HEK293T (cell line): Measurements from ENCODE around the gene DUS1L.
A peak's percentile ranks its signal among the peaks of the same experiment; 100 is the strongest.

Source experiments
- CTCF ChIA-PET: fragments of 350-600 bp; formaldehyde crosslinking; extraction: SDS; loops from one replicate; lab custom pipeline; 2021; ENCODE audit warnings: antibody characterized with exemption, inconsistent platforms; lab: Yijun Ruan, JAX
- POLR2A ChIA-PET: fragments of 350-600 bp; formaldehyde crosslinking; extraction: SDS; loops from one replicate; lab custom pipeline; 2020; ENCODE audit warnings: antibody characterized with exemption, inconsistent platforms; lab: Yijun Ruan, JAX
- DNase-seq: peaks from one replicate; pipeline ENCODE4 v3.0.0; 2012; ENCODE audit warnings: mixed read lengths; ENCODE audit errors: extremely low spot score
- ARNT ChIP-seq: fragments of 450-650 bp; IDR thresholded peaks from 2 replicates; pipeline ENCODE4 v1.6.1; 2017; ENCODE audit warnings: mild to moderate bottlenecking
- BHLHE40 ChIP-seq: fragments of 450-650 bp; IDR thresholded peaks from 2 replicates; pipeline ENCODE4 v1.6.1; 2016; ENCODE audit warnings: mild to moderate bottlenecking, moderate library complexity, borderline replicate concordance
- CTBP1 ChIP-seq: fragments of 450-650 bp; IDR thresholded peaks from 2 replicates; pipeline ENCODE4 v1.6.1; 2016; ENCODE audit warnings: borderline replicate concordance
- FOXA1 ChIP-seq: fragments of 450-650 bp; IDR thresholded peaks from 2 replicates; pipeline ENCODE4 v1.6.1; 2016; ENCODE audit warnings: mild to moderate bottlenecking
- FOXK2 ChIP-seq: fragments of 450-650 bp; IDR thresholded peaks from 2 replicates; pipeline ENCODE4 v1.6.1; 2016; ENCODE audit warnings: mild to moderate bottlenecking
- FOXM1 ChIP-seq: fragments of 450-650 bp; IDR thresholded peaks from 2 replicates; pipeline ENCODE4 v1.6.1; 2017; ENCODE audit warnings: mild to moderate bottlenecking, borderline replicate concordance
- HDGF ChIP-seq: fragments of 450-650 bp; IDR thresholded peaks from 2 replicates; pipeline ENCODE4 v1.6.1; 2017; ENCODE audit warnings: antibody characterized with exemption, borderline replicate concordance
- L3MBTL2 ChIP-seq: fragments of 450-650 bp; conservative IDR thresholded peaks from 2 replicates; pipeline ENCODE4 v1.6.1; 2016; ENCODE audit warnings: mild to moderate bottlenecking
- LEF1 ChIP-seq: fragments of 450-650 bp; IDR thresholded peaks from 2 replicates; pipeline ENCODE4 v1.6.1; 2017; ENCODE audit warnings: mild to moderate bottlenecking, borderline replicate concordance
- NFRKB ChIP-seq: fragments of 450-650 bp; IDR thresholded peaks from 2 replicates; pipeline ENCODE4 v1.6.1; 2016; ENCODE audit warnings: mild to moderate bottlenecking, moderate library complexity
- SP1 ChIP-seq: fragments of 450-650 bp; IDR thresholded peaks from 2 replicates; pipeline ENCODE4 v1.6.1; 2017
- SUZ12 ChIP-seq: fragments of 450-650 bp; IDR thresholded peaks from 2 replicates; pipeline ENCODE4 v1.6.1; 2016; ENCODE audit warnings: mild to moderate bottlenecking
- TARDBP ChIP-seq: fragments of 450-650 bp; IDR thresholded peaks from 2 replicates; pipeline ENCODE4 v1.6.1; 2016
- ZNF384 ChIP-seq: fragments of 450-650 bp; IDR thresholded peaks from 2 replicates; pipeline ENCODE4 v1.6.1; 2016
- TF ChIP-seq, protein P1 (sequence below): fragments of 450-650 bp; IDR thresholded peaks from 2 replicates; pipeline ENCODE4 v1.6.1; 2016

Gene DUS1L

GRCh38 chr17:82022981-82023446 lies 42.6 kb downstream of the DUS1L start, which contains the start of gene LRRC45:
Gene LRRC45, plus strand, starts transcription at chr17:82023305. Its CDS starts 339 bp downstream, at chr17:82023644.
- ChIA-PET CTCF (interaction anchor here (0.6 to 4.4 kb wide), 6 partner anchors 15 to 153 kb away, joined by 3 to 34 read pairs (median 4); partner anchors contain the start of genes DCXR and NOTUM), POLR2A (interaction anchor here (0.5 to 3.7 kb wide), 25 partner anchors 8 to 340 kb away, joined by 3 to 22 read pairs (median 4); partner anchors contain the start of genes ARL16, ASPSCR1, DCXR and GPS1)
- TF ChIP-seq LEF1 = no peak
- TF ChIP-seq ZNF384 = no peak
- peak; percentile 88; the same call in 1 of the 2 replicates for TF ChIP-seq HDGF
- TF ChIP-seq CTBP1 = peak; percentile 87
- DNase-seq = peak; percentile 97

DNA sequence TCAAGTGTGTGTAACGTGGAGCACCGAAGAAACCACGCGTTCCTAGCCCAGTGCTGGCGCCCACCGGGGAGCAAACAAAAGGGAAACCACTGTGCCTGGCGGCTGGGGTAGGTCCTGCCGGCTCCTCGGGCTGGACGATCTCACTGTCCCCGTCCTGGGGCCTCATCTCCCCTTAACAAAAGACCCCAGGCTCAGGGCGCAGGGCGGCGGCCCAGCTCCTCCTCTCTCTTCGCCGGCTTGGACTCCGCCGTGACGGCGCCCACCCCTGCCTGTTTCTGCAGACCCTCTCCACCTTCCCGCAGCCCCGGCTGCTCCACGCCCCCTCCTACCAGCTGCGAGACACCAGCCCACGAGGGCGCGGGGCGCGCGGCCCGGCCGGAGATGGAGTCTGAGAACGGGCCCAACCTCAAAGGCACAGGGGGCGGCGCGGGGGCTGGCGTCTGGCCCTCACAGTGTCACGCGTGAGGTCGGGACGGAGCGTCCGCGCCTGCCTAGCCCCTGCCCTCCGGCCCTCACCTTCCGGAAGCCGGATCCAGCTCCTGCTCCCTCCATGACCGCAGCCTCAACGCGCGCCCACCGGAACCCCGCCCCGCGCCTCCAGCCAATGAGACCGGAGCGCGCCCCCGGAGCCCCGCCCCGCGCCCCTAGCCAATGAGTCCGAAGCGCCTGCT lies 43.2 kb downstream of the DUS1L start, which contains the start of gene CENPX:
Gene CENPX (minus strand): TSS at position 569 of the 671 bp plus-strand sequence. CDS start 17 bp downstream, at position 552.
- DNase-seq = no peak
- CTCF ChIA-PET = interaction anchor here (0.6 to 4.4 kb wide), 7 partner anchors 15 to 179 kb away, joined by 3 to 34 read pairs (median 4); partner anchors contain the start of genes DCXR and NOTUM

DNA sequence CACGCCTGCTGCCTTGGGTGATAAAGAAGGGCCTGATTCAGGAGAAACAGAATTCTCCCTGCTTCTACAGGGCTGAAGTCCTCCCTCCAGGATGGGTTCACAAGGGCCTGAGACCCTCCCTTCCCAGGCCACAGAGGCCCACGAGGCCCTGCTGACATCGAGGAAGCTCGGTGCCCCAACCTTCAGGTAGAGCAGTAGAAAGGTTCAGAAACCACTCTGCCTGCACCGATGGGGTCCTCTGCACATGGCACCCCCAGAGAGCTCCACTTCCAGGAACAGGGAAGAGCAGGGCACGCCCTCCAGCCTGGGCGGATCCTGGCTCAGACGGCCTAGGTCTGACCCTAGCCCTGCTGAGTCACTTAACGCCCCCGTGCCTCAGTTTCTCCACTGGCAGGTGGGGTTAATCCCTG lies 43.7 kb downstream of the DUS1L start:
- ChIA-PET CTCF (interaction anchor here (0.6 to 4.4 kb wide), 7 partner anchors 8 to 179 kb away, joined by 3 to 34 read pairs (median 5); partner anchors contain the start of genes DCXR and NOTUM), POLR2A (interaction anchor here (0.9 to 3.7 kb wide), 10 partner anchors 9 to 152 kb away, joined by 3 to 22 read pairs (median 6); partner anchors contain the start of genes ASPSCR1, DCXR and PYCR1)
- DNase-seq = no peak
- no peak for TF ChIP-seq NFRKB
- no peak for TF ChIP-seq L3MBTL2
- no peak for TF ChIP-seq FOXK2
- TF ChIP-seq BHLHE40 = no peak
- no peak for TF ChIP-seq LEF1
- TF ChIP-seq, protein P1, sequence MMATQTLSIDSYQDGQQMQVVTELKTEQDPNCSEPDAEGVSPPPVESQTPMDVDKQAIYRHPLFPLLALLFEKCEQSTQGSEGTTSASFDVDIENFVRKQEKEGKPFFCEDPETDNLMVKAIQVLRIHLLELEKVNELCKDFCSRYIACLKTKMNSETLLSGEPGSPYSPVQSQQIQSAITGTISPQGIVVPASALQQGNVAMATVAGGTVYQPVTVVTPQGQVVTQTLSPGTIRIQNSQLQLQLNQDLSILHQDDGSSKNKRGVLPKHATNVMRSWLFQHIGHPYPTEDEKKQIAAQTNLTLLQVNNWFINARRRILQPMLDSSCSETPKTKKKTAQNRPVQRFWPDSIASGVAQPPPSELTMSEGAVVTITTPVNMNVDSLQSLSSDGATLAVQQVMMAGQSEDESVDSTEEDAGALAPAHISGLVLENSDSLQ = no peak
- no peak for TF ChIP-seq ARNT

More for the DNA sequence above, 43.2 kb downstream of the DUS1L start, which contains the start of gene CENPX:
- POLR2A ChIA-PET = interaction anchor here (0.5 to 3.7 kb wide), 27 partner anchors 8 to 339 kb away, joined by 3 to 22 read pairs (median 4); partner anchors contain the start of genes ARL16, ASPSCR1, DCXR and GPS1
- TF ChIP-seq, protein P1 = no peak
- no peak for TF ChIP-seq SUZ12
- no peak for TF ChIP-seq HDGF
- TF ChIP-seq TARDBP = no peak
- no peak for TF ChIP-seq ZNF384
- no peak for TF ChIP-seq ARNT

GRCh38 chr17:82021107-82021899 lies 44.3 kb downstream of the DUS1L start:
- POLR2A ChIA-PET = interaction anchor here (0.9 to 3.7 kb wide), 5 partner anchors 9 to 62 kb away, joined by 3 to 22 read pairs (median 6); partner anchors contain the start of gene DCXR
- CTCF ChIA-PET = interaction anchor here (1.0 to 4.4 kb wide), 7 partner anchors 9 to 97 kb away, joined by 3 to 34 read pairs (median 5); partner anchors contain the start of genes DCXR, NOTUM and RAC3
- no peak for DNase-seq
- no peak for TF ChIP-seq NFRKB

DNA sequence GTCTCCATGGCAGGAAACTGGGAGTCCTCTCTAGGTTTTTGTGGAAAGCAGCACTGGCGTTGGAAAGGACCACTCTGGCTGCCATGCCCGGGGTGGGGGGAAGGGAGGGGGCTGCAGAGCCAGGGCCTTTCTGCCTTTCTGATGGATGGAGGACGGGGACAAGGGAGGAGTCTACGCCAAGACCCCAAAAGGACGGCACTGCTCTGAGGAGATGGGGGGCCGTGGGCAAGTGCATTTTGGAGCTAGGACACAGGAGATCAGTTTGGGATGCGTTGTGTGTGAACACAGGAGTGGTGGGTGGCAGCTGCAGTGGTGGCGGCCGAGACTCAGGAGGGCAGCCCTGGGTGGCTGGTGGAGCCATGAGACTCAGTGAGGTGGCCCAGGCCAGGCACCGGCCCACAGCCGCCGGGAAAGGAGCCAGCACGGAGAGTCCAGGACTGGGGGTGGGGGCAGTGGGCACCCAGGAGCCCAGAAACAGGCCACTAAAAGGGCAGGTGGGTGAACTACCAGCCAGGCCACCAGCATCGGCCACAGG lies 45.0 kb downstream of the DUS1L start:
- DNase-seq = no peak
- CTCF ChIA-PET = interaction anchor here (1.0 to 4.4 kb wide), 9 partner anchors 10 to 135 kb away, joined by 3 to 34 read pairs (median 5); partner anchors contain the start of genes NOTUM and RAC3
- TF ChIP-seq CTBP1 (no peak), HDGF (no peak), FOXM1 (no peak), FOXA1 (no peak), SUZ12 (no peak), FOXK2 (no peak), TARDBP (no peak), SP1 (no peak)
- TF ChIP-seq, protein P1 = no peak
- POLR2A ChIA-PET = interaction anchor here (1.0 to 2.8 kb wide), 5 partner anchors 11 to 148 kb away, joined by 3 to 13 read pairs (median 3); partner anchors contain the start of gene RAC3
